ENCODE results near the gene HEXIM2.

The HEXIM2 gene

GRCh38 chr17:45146890-45147580 lies 14.6 kb upstream of the HEXIM2 start:
- peaks cover 52% of the 10 kb centered on the region for H3K4me1 Mint-ChIP-seq
- H3K27ac Mint-ChIP-seq, result peak overlapping the region; percentile 100
- H3K4me3 Mint-ChIP-seq, result peak overlapping the region; percentile 98
- no peaks in the 10 kb centered on the region for H3K27me3 Mint-ChIP-seq
- peaks cover 3% of the 10 kb centered on the region for H3K36me3 Mint-ChIP-seq
- no peaks in the 10 kb centered on the region for H3K9me3 Mint-ChIP-seq

- H3K4me1 Mint-ChIP-seq, result peaks cover 52% of the 10 kb centered on the region
- H3K4me3 Mint-ChIP-seq, result peak overlapping the region; percentile 98
- no peaks in the 10 kb centered on the region for H3K27me3 Mint-ChIP-seq
- H3K9me3 Mint-ChIP-seq, result no peaks in the 10 kb centered on the region
- peak overlapping the region; percentile 100 for H3K27ac Mint-ChIP-seq
- peaks cover 3% of the 10 kb centered on the region for H3K36me3 Mint-ChIP-seq
These were observed 14.0 kb upstream of the HEXIM2 start for GRCh38 chr17:45147581-45148182.

DNA sequence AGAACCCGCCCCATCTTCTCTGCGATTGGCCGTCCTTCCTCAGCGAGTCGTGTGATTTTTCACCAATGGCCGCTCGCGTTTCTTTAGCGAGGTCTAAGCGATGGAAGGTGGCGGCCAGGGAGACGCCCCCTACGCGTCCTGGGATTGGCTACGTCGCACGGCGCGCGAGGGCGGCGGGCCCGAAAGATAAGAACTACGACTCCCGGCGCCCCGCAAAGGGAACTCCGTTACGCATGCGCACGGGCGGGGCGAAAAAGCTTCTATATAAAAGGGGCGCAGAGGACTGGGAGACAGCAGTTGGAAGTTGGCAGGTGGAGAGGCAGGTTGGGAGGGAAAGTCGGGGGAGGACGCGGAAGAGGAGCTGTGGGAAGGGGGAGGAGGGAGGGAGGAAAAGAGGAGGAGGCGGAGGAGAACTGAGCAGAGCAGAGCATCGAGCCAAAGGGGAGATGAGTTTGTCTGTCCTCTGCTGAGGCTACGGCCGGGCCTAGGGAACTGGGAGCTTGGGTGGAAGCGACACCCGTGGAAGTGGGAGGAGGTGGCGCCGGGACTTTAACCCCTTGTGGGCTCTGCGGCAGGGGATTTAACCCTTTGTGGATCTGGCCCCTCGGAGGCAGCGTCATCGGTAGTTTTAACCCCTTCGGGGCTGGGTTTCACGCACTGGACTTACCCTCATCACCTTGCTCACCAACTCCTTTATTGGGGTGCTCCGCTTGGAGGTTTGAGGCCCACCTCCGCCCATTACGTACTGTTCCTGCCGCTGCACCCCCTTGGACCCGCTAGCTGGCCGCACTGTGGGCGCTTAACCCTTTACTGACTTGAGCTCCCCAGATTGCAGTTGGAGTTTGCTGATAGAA lies 13.3 kb upstream of the HEXIM2 start, which contains the start of gene HEXIM1:
Gene HEXIM1, plus strand, starts transcription at position 293 of the 854 bp plus-strand sequence. CDS start 716 bp downstream, outside the sequence.
- Mint-ChIP-seq H3K27me3 (no peaks in the 10 kb centered on the region), H3K27ac (peak within 1 kb of the TSS; percentile 100), H3K9me3 (no peaks in the 10 kb centered on the region), H3K4me1 (peaks cover 48% of the 10 kb centered on the region), H3K4me3 (peak within 1 kb of the TSS; percentile 98), H3K36me3 (peaks cover 3% of the 10 kb centered on the region)

DNA sequence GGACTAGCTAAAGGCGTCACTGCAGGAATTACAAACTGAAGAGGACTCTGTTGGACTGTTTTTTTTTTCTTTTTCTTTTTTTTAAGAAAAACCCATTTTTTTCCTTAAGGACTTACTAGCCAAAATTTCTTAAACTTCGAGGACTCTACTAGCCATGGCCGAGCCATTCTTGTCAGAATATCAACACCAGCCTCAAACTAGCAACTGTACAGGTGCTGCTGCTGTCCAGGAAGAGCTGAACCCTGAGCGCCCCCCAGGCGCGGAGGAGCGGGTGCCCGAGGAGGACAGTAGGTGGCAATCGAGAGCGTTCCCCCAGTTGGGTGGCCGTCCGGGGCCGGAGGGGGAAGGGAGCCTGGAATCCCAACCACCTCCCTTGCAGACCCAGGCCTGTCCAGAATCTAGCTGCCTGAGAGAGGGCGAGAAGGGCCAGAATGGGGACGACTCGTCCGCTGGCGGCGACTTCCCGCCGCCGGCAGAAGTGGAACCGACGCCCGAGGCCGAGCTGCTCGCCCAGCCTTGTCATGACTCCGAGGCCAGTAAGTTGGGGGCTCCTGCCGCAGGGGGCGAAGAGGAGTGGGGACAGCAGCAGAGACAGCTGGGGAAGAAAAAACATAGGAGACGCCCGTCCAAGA lies 12.5 kb upstream of the HEXIM2 start:
- Mint-ChIP-seq H3K27me3 (no peaks in the 10 kb centered on the region), H3K36me3 (peaks cover 3% of the 10 kb centered on the region), H3K9me3 (no peaks in the 10 kb centered on the region), H3K4me1 (peaks cover 48% of the 10 kb centered on the region), H3K27ac (peak overlapping the region; percentile 100), H3K4me3 (peak overlapping the region; percentile 98)

- H3K4me1 Mint-ChIP-seq, result peaks cover 46% of the 10 kb centered on the region
These were observed 11.7 kb upstream of the HEXIM2 start for GRCh38 chr17:45149669-45150664.

DNA sequence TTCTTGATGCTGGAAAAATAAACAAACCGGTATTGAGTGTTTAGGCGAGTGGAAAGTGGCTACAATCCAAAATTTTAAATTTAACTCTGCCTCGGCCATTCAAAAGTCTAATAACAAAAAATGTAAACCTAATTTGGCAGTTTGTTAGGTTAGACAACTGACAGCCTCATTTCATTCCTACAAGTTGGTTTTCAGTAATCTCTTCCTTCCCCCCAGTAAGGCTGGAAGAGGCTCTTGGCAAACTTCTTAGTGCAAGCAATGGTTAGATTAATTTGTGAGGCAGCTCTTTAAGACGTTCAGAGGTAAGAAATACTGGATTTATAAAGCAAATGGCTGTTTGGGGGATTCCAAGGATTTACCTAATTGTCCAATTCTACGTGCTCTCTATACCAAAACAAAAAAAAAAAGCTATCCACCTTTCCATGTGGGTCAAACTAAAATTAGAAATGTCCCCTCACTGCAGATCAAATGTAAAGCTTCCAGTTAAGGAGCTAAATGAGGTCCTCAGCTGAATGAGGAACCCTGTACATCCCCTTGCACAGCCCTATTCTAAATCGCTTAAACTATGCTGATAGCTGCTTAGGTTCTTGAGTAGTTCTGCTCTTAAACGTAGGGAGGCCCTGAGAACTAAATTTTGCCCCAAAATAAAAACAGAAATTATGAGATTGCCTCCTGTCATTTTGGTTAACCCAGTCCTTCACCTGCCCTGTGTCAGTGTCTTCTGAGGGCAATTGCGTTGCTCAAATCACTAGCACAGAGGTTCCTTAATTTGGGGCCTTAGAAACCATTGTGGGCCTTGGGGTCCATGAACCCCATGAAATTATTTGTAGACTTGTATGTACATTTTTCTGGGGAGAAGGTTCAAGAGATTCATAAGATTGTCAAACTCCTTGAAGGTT lies 10.5 kb upstream of the HEXIM2 start:
- peaks cover 3% of the 10 kb centered on the region for H3K36me3 Mint-ChIP-seq
- H3K4me1 Mint-ChIP-seq, result peaks cover 44% of the 10 kb centered on the region
- peak overlapping the region; percentile 98 for H3K4me3 Mint-ChIP-seq
- peak overlapping the region; percentile 86 for H3K27ac Mint-ChIP-seq
- H3K27me3 Mint-ChIP-seq, result no peaks in the 10 kb centered on the region
- no peaks in the 10 kb centered on the region for H3K9me3 Mint-ChIP-seq

More at GRCh38 chr17:45149669-45150664, 11.7 kb upstream of the HEXIM2 start:
- Mint-ChIP-seq H3K36me3 (peaks cover 3% of the 10 kb centered on the region), H3K27me3 (no peaks in the 10 kb centered on the region), H3K27ac (peak overlapping the region; percentile 86), H3K9me3 (no peaks in the 10 kb centered on the region), H3K4me3 (peak overlapping the region; percentile 98)

GRCh38 chr17:45155029-45155428 lies 6.6 kb upstream of the HEXIM2 start:
- H3K4me3 Mint-ChIP-seq, result peak overlapping the region; percentile 15
- no peaks in the 10 kb centered on the region for H3K27me3 Mint-ChIP-seq
- H3K27ac Mint-ChIP-seq, result no peak overlapping the region
- H3K9me3 Mint-ChIP-seq, result no peaks in the 10 kb centered on the region
- peaks cover 3% of the 10 kb centered on the region for H3K36me3 Mint-ChIP-seq
- peaks cover 53% of the 10 kb centered on the region for H3K4me1 Mint-ChIP-seq

- H3K27ac Mint-ChIP-seq, result peak overlapping the region; percentile 76
- peak overlapping the region; percentile 15 for H3K4me3 Mint-ChIP-seq
- peaks cover 52% of the 10 kb centered on the region for H3K4me1 Mint-ChIP-seq
- H3K36me3 Mint-ChIP-seq, result peaks cover 3% of the 10 kb centered on the region
- H3K27me3 Mint-ChIP-seq, result no peaks in the 10 kb centered on the region
- H3K9me3 Mint-ChIP-seq, result no peaks in the 10 kb centered on the region
These were observed 6.2 kb upstream of the HEXIM2 start for GRCh38 chr17:45155483-45155882.

- H3K4me3 Mint-ChIP-seq, result no peak overlapping the region
- no peaks in the 10 kb centered on the region for H3K9me3 Mint-ChIP-seq
- peak overlapping the region; percentile 12 for H3K27ac Mint-ChIP-seq
- no peaks in the 10 kb centered on the region for H3K27me3 Mint-ChIP-seq
- H3K4me1 Mint-ChIP-seq, result peaks cover 47% of the 10 kb centered on the region
- H3K36me3 Mint-ChIP-seq, result peaks cover 3% of the 10 kb centered on the region
These were observed 5.4 kb upstream of the HEXIM2 start for GRCh38 chr17:45156242-45156641.

DNA sequence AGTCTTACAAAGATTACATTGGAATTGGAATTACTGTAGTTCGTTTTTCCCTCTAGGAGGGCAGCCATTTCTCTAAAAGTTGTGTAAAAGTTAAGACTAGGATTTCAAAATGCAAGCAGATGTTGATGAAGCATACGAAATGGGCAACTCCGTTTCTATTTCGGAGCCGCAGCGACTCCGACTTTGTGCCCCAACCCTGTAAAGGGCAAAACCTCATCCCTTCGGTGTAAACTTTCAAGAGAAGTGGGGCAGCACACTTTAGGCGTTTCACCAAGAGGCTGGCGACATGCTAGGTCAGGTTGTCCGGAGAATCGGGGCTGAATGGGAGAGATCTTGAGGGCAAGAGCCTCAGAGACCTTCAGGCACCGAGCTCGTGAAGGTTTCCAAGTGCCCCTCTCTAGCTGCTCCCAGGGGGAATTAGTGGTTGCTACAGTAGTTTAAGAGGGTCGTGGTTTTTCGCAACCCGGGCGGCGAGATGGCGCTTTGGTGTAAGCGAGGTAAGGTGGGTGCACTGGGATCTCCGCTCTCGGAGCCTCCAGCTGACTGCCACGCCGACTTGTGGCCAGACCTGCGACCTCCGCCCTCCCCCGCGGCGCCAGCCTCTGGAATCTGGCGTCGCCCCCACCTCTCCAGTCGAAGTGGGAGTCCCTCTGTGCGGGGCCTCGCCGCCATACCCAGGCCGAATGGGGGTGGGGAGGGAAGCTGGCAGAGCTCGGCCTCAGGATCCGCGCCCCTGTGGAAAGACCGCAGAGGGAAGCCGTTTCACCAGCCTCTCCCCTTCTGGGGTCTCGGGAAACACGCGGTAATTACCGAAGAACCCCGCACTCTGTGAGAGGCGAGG lies 1.0 kb upstream of the HEXIM2 start:
- Mint-ChIP-seq H3K27me3 (no peaks in the 10 kb centered on the region), H3K9me3 (no peaks in the 10 kb centered on the region), H3K36me3 (peaks cover 3% of the 10 kb centered on the region), H3K27ac (peak overlapping the region; percentile 99), H3K4me1 (peaks cover 41% of the 10 kb centered on the region), H3K4me3 (peak overlapping the region; percentile 98)

- H3K4me1 Mint-ChIP-seq, result peaks cover 32% of the 10 kb centered on the region
- H3K4me3 Mint-ChIP-seq, result peak overlapping the region; percentile 98
- no peaks in the 10 kb centered on the region for H3K9me3 Mint-ChIP-seq
- H3K27ac Mint-ChIP-seq, result no peak overlapping the region
- no peaks in the 10 kb centered on the region for H3K27me3 Mint-ChIP-seq
- peaks cover 3% of the 10 kb centered on the region for H3K36me3 Mint-ChIP-seq
These were observed 481 bp downstream of the HEXIM2 start for GRCh38 chr17:45162025-45162687.

DNA sequence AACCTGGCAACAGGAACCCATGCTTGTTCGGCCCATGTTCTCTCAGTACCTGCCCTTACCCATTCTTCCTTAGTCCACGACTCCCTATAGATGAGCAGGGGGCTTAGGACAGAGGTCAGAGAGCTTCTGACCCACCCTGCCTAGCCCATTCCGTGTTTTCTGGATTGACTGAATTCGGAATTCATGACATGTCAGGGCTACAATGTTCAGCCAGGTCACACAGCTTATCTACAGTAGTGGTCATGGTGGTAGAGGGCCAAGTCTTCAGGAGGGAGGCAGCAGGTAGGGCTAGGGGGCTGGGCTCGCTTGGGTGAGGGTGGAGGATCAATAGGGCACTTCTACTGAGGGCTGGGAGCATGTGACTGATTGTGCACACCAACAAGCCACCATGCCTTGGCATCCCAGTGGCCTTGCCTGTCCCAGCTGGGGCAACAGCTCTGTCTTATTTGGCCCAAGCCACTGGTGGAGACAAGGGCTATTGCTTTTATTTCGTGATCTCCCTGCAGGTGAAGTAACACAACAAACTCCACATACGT lies 3.1 kb downstream of the HEXIM2 start:
- H3K4me3 Mint-ChIP-seq, result no peak overlapping the region
- peak overlapping the region; percentile 4 for H3K27ac Mint-ChIP-seq
- H3K9me3 Mint-ChIP-seq, result no peaks in the 10 kb centered on the region
- H3K4me1 Mint-ChIP-seq, result peaks cover 10% of the 10 kb centered on the region
- no peaks in the 10 kb centered on the region for H3K27me3 Mint-ChIP-seq
- H3K36me3 Mint-ChIP-seq, result no peaks in the 10 kb centered on the region

All from activated naive CD4-positive, alpha-beta T cell treated with anti-CD3 and anti-CD28 coated beads, Interleukin-2, amount 50 U/mL, for 24 hours (primary cell).